Measurements from ENCODE around the gene MVD.

The MVD gene

GRCh38 chr16:88639231-88640038, 23.5 kb downstream of the MVD start:
- no peak for DNase-seq

DNA sequence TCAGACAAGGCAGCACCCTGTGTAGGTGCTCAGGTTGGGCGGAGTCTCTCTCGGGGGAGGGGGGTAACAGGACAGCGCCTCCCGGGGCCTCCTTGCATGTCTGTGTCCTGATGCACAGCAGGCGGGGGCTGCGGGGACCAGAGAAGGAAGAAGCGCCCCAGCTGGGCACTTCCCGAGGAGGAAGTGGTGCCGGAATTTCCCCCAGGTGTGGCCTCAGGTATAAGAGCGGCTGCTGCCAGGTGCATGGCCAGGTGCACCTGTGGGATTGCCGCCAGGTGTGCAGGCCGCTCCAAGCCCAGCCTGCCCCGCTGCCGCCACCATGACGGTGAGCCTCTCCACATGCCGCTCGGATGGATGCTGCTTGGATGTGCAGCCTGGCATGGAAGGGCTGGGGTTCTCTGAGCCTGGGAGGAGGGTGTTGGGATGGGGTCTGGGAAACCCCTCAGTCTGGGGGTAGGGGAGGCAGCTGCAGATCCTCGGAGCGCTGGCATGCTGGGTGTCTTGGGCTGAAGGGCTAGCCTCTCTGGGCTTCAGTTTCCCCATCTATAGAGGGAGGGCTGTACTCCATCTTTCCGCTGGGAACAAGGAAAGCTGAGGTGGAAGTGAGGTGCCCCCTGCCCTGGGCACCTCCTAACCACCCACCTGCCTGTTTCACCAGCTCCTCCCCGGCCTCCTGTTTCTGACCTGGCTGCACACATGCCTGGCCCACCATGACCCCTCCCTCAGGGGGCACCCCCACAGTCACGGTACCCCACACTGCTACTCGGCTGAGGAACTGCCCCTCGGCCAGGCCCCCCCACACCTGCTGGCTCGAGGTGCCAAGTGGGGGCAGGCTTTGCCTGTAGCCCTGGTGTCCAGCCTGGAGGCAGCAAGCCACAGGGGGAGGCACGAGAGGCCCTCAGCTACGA, 24.3 kb downstream of the MVD start, which contains the start of gene IL17C:
Gene IL17C (plus strand): TSS at position 250 of the 908 bp plus-strand sequence. CDS start 70 bp downstream, at position 320.
- DNase-seq, result peak; percentile 50

DNA sequence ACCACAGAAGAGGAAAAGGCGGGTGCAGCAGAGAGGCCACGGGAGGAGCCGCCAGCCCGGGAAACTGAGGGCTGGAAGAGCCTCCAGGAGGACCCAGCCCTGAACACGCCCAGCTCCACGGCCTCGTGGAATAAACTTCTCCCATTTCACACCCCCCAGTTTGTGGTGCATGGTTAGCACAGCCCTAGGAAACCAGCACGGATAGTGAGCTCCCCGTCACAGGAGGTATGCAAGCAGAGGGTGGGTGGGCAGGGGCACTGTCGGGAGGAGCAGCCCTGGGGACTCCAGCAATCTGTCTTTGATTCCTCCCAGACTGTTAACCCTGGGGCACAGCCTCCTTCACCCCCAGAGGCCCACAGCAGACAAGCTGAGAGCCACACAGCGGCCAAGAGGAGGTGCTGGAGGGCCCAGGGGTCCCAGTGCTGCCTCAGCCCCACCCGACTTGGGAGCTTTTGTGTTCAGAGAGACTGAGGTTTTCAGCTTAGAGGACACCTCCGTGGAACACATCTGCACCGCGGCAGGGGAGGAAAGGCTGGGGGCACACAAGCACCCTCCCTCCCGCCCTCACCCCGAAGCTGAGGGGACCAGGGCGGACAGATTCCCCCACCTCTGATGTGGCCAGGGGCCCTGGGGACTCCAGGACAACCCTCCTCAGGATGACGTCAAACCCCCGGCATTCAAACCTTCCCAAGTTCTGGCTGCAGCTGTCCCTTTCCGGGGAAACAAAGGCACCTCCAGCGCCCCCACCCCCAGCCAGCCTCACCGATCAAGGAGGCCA, 26.2 kb downstream of the MVD start:
- DNase-seq, result no peak

- DNase-seq, result no peak
These were observed 27.1 kb downstream of the MVD start for GRCh38 chr16:88635671-88636319.

DNA sequence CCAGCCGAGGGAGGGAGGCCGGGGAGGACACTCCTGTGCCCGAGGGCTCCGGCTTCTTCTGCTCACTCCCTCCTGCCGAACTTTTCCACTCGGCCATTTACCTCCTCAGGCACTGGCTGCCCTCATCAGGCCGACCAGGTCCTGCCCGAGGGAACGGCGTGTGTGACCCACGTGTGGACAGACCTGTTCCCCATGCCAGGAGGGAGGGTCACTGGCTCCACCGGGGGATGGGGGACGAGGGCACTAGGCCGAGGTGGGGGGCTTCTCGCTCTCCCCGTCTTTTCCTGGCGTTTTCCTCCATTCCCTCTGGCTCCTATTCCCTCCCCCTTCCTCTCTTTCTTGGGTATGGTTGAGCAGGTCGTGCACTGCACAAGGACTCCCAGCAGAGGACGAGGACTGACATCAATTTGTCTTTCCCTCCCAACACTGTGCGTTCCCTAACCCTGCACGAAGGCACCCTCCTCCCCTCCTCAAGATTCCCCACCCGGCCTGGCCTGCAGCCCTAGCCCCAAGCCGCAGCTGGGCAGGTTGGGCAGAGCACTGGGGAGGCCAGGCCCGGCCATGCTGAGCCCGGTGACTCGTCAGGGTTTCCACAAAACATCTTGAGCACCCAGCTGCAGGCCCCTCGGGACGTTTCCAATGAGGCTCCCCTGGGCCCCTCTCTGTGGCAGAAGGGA, 27.8 kb downstream of the MVD start:
- no peak for DNase-seq

DNA sequence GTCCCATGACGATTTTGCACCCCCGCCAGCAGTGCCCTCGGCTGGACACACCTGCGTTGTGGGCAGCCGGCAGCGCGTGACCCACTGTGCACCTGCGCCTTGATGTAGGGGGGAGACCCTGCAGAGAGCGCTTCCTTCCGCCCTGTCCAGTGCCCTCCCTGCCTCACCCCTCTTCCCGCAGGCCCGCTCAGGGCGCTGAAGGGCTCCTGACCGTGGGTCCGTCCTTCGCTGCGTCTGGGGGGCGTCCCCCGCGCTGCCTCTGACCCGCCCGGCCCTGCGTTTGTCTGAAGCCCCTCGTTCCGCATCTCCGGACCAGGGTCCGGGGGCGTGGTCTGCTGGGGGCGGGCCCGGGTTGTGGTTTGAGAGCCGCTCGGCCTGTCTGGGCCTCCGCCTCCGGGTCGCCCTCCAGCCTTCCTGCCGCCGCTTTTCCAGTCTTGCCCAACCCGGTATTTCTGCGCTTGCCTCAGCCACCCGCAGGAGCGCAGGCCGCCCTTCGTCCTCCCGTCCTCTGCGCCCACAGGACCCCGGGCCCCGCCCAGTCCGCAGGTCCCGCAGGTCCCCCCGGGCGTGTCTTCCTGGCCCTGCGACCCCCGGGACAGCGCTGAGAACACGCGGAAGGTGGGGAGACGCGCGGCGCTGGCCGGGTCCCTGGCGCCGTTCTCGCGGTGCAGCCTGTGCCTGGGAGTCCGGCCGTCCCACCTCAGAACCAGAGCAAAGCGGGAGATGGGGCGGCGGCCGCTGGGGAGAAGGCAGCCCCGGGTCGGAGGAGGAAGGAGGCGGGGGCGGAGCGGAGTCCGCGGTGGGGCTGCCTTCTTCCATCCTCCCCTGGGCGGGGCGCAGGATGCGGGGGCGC, 28.5 kb downstream of the MVD start:
- DNase-seq, result peak; percentile 73

- peak; percentile 75 for DNase-seq
These were observed 29.2 kb downstream of the MVD start for GRCh38 chr16:88633684-88634140.

DNA sequence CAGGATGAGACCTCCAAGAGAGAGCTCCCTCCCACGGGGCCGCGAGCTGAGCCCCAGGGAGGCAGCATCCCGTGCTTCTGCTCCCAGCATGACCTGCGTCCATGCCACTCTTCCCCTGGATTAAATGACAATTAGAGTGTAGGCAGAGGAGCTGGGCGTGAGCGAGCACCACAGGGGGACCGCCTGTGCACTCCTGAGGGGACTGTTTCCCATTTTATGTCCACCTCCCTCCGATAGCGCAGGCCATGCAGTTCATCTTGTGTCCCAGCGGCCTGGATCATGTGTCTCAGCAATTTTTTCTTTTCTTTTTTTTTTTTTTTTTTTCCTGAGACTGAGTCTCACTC, 30.3 kb downstream of the MVD start:
- no peak for DNase-seq

GRCh38 chr16:88631920-88632586, 30.8 kb downstream of the MVD start:
- no peak for DNase-seq

DNA sequence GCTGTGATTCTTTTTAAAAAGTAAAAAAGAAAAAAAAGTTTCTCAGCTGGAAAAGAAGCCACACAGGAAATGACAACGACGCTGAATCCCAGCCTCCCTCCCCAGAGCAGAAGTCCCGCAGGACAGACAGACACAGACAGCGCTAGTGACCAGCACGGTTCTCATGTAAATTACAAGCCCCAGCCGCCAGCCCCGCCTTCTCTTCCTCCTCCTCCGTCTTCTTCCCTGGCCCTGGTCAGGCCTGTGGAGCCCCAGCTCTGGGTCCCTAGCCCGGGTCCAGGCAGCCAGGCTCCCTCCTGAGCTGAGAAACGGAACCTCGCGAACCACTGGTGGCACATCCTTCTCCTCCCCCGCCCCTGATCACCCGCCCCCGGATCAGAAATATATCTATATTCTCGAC, 31.5 kb downstream of the MVD start:
- DNase-seq, result no peak

- no peak for DNase-seq
These were observed 31.9 kb downstream of the MVD start for GRCh38 chr16:88630941-88631340.

DNA sequence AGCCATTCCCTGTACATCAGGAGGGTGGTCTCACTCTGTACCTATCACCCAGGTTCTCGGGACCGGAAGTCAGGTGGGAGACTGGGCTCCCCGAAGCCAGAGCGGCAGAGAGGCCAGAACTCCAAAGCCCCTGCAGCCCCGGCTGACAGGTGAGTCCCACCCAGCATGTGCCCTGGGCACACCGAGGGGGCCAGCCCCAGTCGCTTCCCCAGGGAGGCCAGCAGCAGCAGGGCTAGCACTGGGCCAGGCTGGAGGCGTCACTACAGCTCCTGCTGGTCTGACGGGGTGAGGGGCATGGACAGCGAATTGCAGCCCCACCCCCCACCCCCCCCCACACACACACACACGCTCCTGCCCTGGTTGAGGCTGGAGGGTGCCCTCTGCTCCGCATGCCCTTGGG, 32.5 kb downstream of the MVD start:
- DNase-seq, result no peak

GRCh38 chr16:88629835-88630234, 33.1 kb downstream of the MVD start:
- no peak for DNase-seq

DNA sequence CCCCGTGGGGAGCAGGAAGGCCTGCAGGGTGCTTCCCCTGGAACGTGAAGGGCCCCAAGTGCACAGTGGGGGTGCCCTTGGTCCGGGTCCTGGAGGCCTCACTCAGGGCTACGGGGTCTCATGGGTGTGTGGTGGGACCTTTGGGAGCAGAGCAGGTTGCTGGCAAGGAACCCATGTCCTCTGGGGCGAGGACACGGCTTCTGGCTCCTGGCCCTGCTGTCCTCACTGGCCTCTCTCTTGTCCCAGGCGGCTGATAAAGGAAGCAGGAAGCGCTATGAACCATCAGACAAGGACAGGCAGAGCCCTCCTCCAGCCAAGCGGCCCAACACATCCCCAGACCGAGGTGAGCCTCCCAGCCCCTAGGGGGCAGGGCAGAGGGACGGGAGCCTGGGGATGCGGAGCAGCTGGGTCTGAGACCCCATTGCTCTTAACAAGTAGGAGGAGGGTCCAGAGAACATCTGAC, 34.3 kb downstream of the MVD start:
- no peak for DNase-seq

DNA sequence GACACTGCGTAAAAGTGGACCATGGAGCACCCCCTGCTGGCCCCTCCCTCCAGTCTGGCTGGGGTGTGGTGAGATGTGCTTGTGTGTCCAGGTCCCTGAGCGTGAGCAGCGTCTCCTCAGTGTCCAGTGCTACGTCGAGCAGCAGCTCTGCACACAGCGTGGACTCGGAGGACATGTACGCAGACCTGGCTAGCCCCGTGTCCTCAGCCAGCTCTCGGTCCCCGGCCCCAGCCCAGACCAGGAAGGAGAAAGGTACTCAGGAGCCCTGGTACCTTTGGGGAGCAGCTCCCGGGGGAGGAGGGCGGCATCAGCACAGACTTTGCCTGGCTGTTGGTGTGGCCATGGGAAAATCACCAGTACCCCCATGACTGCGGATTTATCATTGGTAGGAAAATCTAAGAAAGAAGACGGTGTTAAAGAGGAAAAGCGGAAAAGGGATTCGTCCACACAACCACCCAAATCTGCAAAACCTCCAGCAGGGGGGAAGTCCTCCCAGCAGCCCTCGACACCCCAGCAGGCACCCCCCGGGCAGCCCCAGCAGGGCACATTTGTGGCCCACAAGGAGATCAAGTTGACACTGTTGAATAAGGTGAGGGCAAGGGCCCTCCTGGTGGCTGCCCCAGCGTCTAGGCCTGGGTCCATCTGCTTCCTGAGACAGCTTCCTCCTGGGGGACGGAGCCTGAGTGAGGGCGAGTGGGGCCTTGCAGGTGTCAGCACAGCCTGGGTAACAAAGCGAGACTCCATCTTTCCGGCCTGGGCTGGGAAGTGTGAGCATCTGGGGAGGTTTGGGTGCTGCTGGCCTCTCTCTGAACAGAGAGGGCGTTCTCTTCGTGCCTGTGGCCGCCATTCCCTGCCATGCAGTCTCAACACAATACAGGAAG, 35.1 kb downstream of the MVD start:
- DNase-seq, result no peak

DNA sequence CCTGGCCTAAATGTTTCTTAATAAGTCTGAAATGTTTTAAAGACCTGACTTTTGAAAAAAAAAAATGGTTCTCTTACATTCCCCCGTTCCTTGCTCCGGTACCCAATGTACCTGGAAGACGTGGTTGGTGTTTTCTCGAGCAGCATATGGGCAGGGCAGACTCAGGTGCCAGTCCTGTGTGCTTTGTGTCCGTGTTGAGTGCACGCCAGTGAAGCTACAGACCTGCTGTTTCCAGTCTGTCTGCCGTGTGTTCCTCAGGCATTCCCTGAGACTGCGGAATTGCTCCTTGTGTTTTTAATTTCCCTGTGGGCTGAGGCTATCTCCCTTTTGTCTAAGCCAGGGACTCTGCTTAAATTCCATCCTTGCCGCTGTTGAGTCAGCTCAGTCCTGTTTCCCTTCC, 36.2 kb downstream of the MVD start:
- DNase-seq, result no peak

GRCh38 chr16:88624977-88625576, 37.8 kb downstream of the MVD start:
- no peak for DNase-seq

DNA sequence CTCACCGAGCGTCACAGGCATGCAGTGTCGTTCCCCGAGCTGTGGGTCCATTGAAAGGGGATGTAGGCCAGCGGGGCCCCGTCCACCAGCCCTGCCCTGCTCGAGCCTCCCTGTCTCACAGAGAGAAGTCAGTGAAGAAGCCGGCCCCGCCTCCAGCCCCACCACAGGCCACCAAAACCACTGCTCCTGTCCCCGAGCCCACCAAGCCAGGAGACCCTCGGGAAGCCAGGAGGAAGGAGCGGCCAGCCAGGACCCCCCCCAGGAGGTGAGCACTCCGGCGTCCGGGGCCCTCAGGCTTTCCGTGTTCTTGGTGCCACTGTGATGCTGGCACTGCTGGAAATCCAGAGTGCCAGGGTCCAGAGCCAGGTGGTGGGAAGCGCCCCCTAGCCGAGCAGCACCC, 38.4 kb downstream of the MVD start:
- no peak for DNase-seq

DNA sequence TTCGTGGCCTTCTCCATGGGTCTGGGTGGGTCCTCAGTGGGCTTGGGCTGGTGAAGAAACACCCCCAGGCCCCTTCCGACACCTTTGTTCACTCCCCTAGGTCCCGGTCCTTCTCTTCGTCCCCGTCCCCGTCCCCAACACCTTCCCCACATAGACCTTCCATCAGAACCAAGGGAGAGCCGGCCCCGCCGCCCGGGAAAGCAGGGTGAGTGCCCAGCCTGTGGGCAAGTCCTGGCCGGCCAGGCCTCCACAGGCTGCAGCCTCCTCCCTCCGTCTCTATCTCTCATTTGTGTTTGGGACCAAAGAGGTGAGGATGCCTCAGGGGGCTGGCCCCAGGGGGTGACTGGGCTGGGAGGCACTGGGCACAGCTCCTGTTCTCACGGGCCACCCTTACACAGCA, 39.0 kb downstream of the MVD start:
- no peak for DNase-seq

All from CD4-positive, alpha-beta T cell treated with Interleukin-15 for 1 hour (primary cell).